Measurements from ENCODE around the gene PNCK. TPM values are rescaled to one million over a fixed set of nuclear protein-coding genes. Genes with fewer than 3 reads are reported as not detected.

PNCK gene
- total RNA-seq, 1 donor from 2014 or later = 1.4 TPM

GRCh38 chrX:153690466-153690865, 16.9 kb upstream of the PNCK start:
- H3K4me3 ChIP-seq = no peak overlapping the region
- TF ChIP-seq CTCF (IDR thresholded peaks at IDR 0.05) = no peak
- no peaks in the 10 kb centered on the region for H3K36me3 ChIP-seq
- no peak overlapping the region for H3K27ac ChIP-seq
- H3K4me1 ChIP-seq = no peaks in the 10 kb centered on the region
- no peaks in the 10 kb centered on the region for H3K9me3 ChIP-seq
- DNase-seq (ENCODE audit: low spot score in 2 of 2) = no peak
- H3K27me3 ChIP-seq = no peaks in the 10 kb centered on the region
- intact Hi-C loops (cut with DNase I) = no loop called here

GRCh38 chrX:153689654-153690465, 16.2 kb upstream of the PNCK start:
- H3K4me1 ChIP-seq = no peaks in the 10 kb centered on the region
- peak overlapping the region in 1 of 2 donors; percentile 27 for H3K27ac ChIP-seq
- no peaks in the 10 kb centered on the region for H3K36me3 ChIP-seq
- H3K9me3 ChIP-seq = no peaks in the 10 kb centered on the region
- H3K27me3 ChIP-seq = no peaks in the 10 kb centered on the region
- H3K4me3 ChIP-seq = peak overlapping the region; percentile 53 to 69
- no peak for TF ChIP-seq CTCF (IDR thresholded peaks at IDR 0.05)
- no peak for DNase-seq (ENCODE audit: low spot score in 2 of 2)
- intact Hi-C loops (cut with DNase I) = loop anchor here (5.0 kb wide), 2 partner anchors 32 to 93 kb away; partner anchors contain the start of genes ABCD1, BCAP31 and CCNQ

- intact Hi-C loops (cut with DNase I) = loop anchor here (5.0 kb wide), 2 partner anchors 33 to 92 kb away; partner anchors contain the start of genes ABCD1, BCAP31 and CCNQ
- DNase-seq (ENCODE audit: low spot score in 2 of 2) = no peak
- Histone ChIP-seq H3K27ac (peak overlapping the region in 1 of 2 donors; percentile 50), H3K36me3 (no peaks in the 10 kb centered on the region), H3K9me3 (no peaks in the 10 kb centered on the region), H3K27me3 (no peaks in the 10 kb centered on the region), H3K4me1 (no peaks in the 10 kb centered on the region), H3K4me3 (peak overlapping the region; percentile 53 to 69)
- peak in 1 of 3 experiments; percentile 10 for TF ChIP-seq CTCF (IDR thresholded peaks at IDR 0.05)
Measured at GRCh38 chrX:153688911-153689590, 15.4 kb upstream of the PNCK start.

GRCh38 chrX:153688506-153688905, 14.9 kb upstream of the PNCK start:
- no peaks in the 10 kb centered on the region for H3K27me3 ChIP-seq
- peak overlapping the region; percentile 53 to 69 for H3K4me3 ChIP-seq
- H3K36me3 ChIP-seq = no peaks in the 10 kb centered on the region
- peak overlapping the region in 1 of 2 donors; percentile 50 for H3K27ac ChIP-seq
- intact Hi-C loops (cut with DNase I) = loop anchor here (5.0 kb wide), 2 partner anchors 34 to 91 kb away; partner anchors contain the start of genes ABCD1, BCAP31 and CCNQ
- H3K4me1 ChIP-seq = no peaks in the 10 kb centered on the region
- no peak for DNase-seq (ENCODE audit: low spot score in 2 of 2)
- TF ChIP-seq CTCF (IDR thresholded peaks at IDR 0.05) = no peak
- no peaks in the 10 kb centered on the region for H3K9me3 ChIP-seq

- no peak overlapping the region for H3K27ac ChIP-seq
- H3K4me1 ChIP-seq = no peaks in the 10 kb centered on the region
- no peaks in the 10 kb centered on the region for H3K36me3 ChIP-seq
- H3K4me3 ChIP-seq = peak overlapping the region in 1 of 2 donors; percentile 48
- no peaks in the 10 kb centered on the region for H3K9me3 ChIP-seq
- intact Hi-C loops (cut with DNase I) = loop anchor here (5.0 kb wide), 2 partner anchors 34 to 91 kb away; partner anchors contain the start of genes ABCD1, BCAP31 and CCNQ
- no peaks in the 10 kb centered on the region for H3K27me3 ChIP-seq
- no peak for TF ChIP-seq CTCF (IDR thresholded peaks at IDR 0.05)
- DNase-seq (ENCODE audit: low spot score in 2 of 2) = no peak
Measured at GRCh38 chrX:153688071-153688470, 14.5 kb upstream of the PNCK start.

Data from ascending aorta (tissue), 2 donors.